Activated CD4-positive, alpha-beta T cell treated with anti-CD3 and anti-CD28 coated beads, Interleukin-2, amount 10 ng/mL, durations not matched to agents 24 days and 14 days (primary cell): ENCODE data around the gene ZDHHC17. TPM values are rescaled to one million over a fixed set of nuclear protein-coding genes. Genes with fewer than 3 reads are reported as not detected.
"Not testable (repeated sequence)": the region's sequence is repeated elsewhere in the genome, so short reads cannot be mapped to it uniquely, and the experiment has no call there.

Source experiments
- DNase-seq: peaks from one replicate; pipeline ENCODE4 v3.0.0; 2022
- H3K27ac Mint-ChIP-seq: one replicate; pipeline ENCODE4 v1.8.0; 2022; ENCODE audit warnings: mild to moderate bottlenecking, mixed read lengths
- H3K27me3 Mint-ChIP-seq: one replicate; pipeline ENCODE4 v1.8.0; 2022; ENCODE audit warnings: mixed read lengths
- H3K36me3 Mint-ChIP-seq: one replicate; pipeline ENCODE4 v1.8.0; 2022; ENCODE audit warnings: low read depth, mild to moderate bottlenecking, mixed read lengths
- H3K4me1 Mint-ChIP-seq: one replicate; pipeline ENCODE4 v1.8.0; 2021; ENCODE audit warnings: mixed read lengths
- H3K4me3 Mint-ChIP-seq: one replicate; pipeline ENCODE4 v1.8.0; 2022; ENCODE audit warnings: mild to moderate bottlenecking, moderate library complexity, mixed read lengths
- H3K9me3 Mint-ChIP-seq: one replicate; pipeline ENCODE4 v1.8.0; 2021; ENCODE audit warnings: mixed read lengths
- intact Hi-C: fragments of 100-400 bp; cut with micrococcal nuclease; formaldehyde crosslinking; loops from one replicate; pipeline ENCODE4 v1.15.1; 2023
- total RNA-seq: library from RNA; stranded (reverse); gene quantifications from 2 replicates; pipeline ENCODE4 v1.2.3, GENCODE V29; 2022

The ZDHHC17 gene
- total RNA-seq, result 24.6 and 31.2 TPM in 2 replicates

- H3K36me3 Mint-ChIP-seq, result peaks cover 3% of the 10 kb centered on the region
- H3K4me1 Mint-ChIP-seq, result peaks cover 16% of the 10 kb centered on the region
- H3K27me3 Mint-ChIP-seq, result peaks cover 11% of the 10 kb centered on the region
- H3K27ac Mint-ChIP-seq, result peak within 1 kb of the TSS; percentile 95
- DNase-seq, result peak; percentile 98
- peak within 1 kb of the TSS; percentile 93 for H3K4me3 Mint-ChIP-seq
- no peaks in the 10 kb centered on the region for H3K9me3 Mint-ChIP-seq
- intact Hi-C loops, result loop anchor here (1.0 to 5.0 kb wide), 5 partner anchors 27 to 681 kb away; partner anchors contain the start of genes CSRP2, E2F7 and OSBPL8
Observed at GRCh38 chr12:76763746-76764675, at the start of gene ZDHHC17. ZDHHC17 (plus strand) TSS chr12:76764115; CDS start chr12:76764237, 122 bp downstream.

- intact Hi-C loops, result no loop called here
- no peaks in the 10 kb centered on the region for H3K4me1 Mint-ChIP-seq
- no peak overlapping the region for H3K27ac Mint-ChIP-seq
Observed at GRCh38 chr12:76714415-76714814, 49.5 kb upstream of the ZDHHC17 start.

GRCh38 chr12:76714861-76715260 lies 49.1 kb upstream of the ZDHHC17 start:
- Mint-ChIP-seq H3K36me3 (no peaks in the 10 kb centered on the region), H3K27ac (no peak overlapping the region), H3K4me1 (no peaks in the 10 kb centered on the region), H3K27me3 (no peaks in the 10 kb centered on the region), H3K4me3 (no peak overlapping the region), H3K9me3 (no peaks in the 10 kb centered on the region)
- DNase-seq, result no peak
- intact Hi-C loops, result no loop called here

More at GRCh38 chr12:76714415-76714814, 49.5 kb upstream of the ZDHHC17 start:
- Mint-ChIP-seq H3K27me3 (no peaks in the 10 kb centered on the region), H3K36me3 (no peaks in the 10 kb centered on the region), H3K4me3 (no peak overlapping the region), H3K9me3 (no peaks in the 10 kb centered on the region)
- DNase-seq, result no peak

- H3K4me1 Mint-ChIP-seq, result no peaks in the 10 kb centered on the region
- H3K9me3 Mint-ChIP-seq, result no peaks in the 10 kb centered on the region
- no peak for DNase-seq
- H3K4me3 Mint-ChIP-seq, result no peak overlapping the region
- H3K27ac Mint-ChIP-seq, result no peak overlapping the region
- no peaks in the 10 kb centered on the region for H3K36me3 Mint-ChIP-seq
- H3K27me3 Mint-ChIP-seq, result peaks cover 3% of the 10 kb centered on the region
- intact Hi-C loops, result no loop called here
Observed at GRCh38 chr12:76715332-76715731, 48.6 kb upstream of the ZDHHC17 start.

GRCh38 chr12:76717314-76717713 lies 46.6 kb upstream of the ZDHHC17 start:
- Mint-ChIP-seq H3K9me3 (no peaks in the 10 kb centered on the region), H3K27me3 (peaks cover 5% of the 10 kb centered on the region), H3K4me1 (no peaks in the 10 kb centered on the region), H3K36me3 (no peaks in the 10 kb centered on the region), H3K27ac (no peak overlapping the region), H3K4me3 (no peak overlapping the region)
- DNase-seq, result no peak
- intact Hi-C loops, result no loop called here

- H3K9me3 Mint-ChIP-seq, result no peaks in the 10 kb centered on the region
- intact Hi-C loops, result no loop called here
- H3K4me3 Mint-ChIP-seq, result no peak overlapping the region
- no peak overlapping the region for H3K27ac Mint-ChIP-seq
- no peak for DNase-seq
- H3K27me3 Mint-ChIP-seq, result peaks cover 7% of the 10 kb centered on the region
- H3K36me3 Mint-ChIP-seq, result no peaks in the 10 kb centered on the region
- H3K4me1 Mint-ChIP-seq, result no peaks in the 10 kb centered on the region
Observed at GRCh38 chr12:76719171-76720041, 44.5 kb upstream of the ZDHHC17 start.

GRCh38 chr12:76720068-76720467 lies 43.8 kb upstream of the ZDHHC17 start:
- Mint-ChIP-seq H3K27ac (no peak overlapping the region), H3K27me3 (peaks cover 7% of the 10 kb centered on the region), H3K4me1 (no peaks in the 10 kb centered on the region), H3K9me3 (no peaks in the 10 kb centered on the region), H3K36me3 (no peaks in the 10 kb centered on the region), H3K4me3 (no peak overlapping the region)
- no peak for DNase-seq
- intact Hi-C loops, result no loop called here

GRCh38 chr12:76726626-76727025 lies 37.3 kb upstream of the ZDHHC17 start:
- intact Hi-C loops, result no loop called here
- Mint-ChIP-seq H3K9me3 (no peaks in the 10 kb centered on the region), H3K27ac (no peak overlapping the region), H3K27me3 (peaks cover 2% of the 10 kb centered on the region), H3K36me3 (no peaks in the 10 kb centered on the region), H3K4me3 (no peak overlapping the region), H3K4me1 (no peaks in the 10 kb centered on the region)
- DNase-seq, result no peak

- H3K27me3 Mint-ChIP-seq, H3K27ac Mint-ChIP-seq, H3K4me3 Mint-ChIP-seq, H3K4me1 Mint-ChIP-seq, DNase-seq, intact Hi-C loops, H3K36me3 Mint-ChIP-seq: not testable (repeated sequence)
- H3K9me3 Mint-ChIP-seq, result peaks cover 11% of the 10 kb centered on the region
Observed at GRCh38 chr12:76732188-76732587, 31.7 kb upstream of the ZDHHC17 start.

- H3K4me1 Mint-ChIP-seq, H3K27ac Mint-ChIP-seq, H3K27me3 Mint-ChIP-seq, H3K36me3 Mint-ChIP-seq, intact Hi-C loops, H3K4me3 Mint-ChIP-seq, DNase-seq: not testable (repeated sequence)
- H3K9me3 Mint-ChIP-seq, result peaks cover 25% of the 10 kb centered on the region
Observed at GRCh38 chr12:76737689-76738088, 26.2 kb upstream of the ZDHHC17 start.

GRCh38 chr12:76738824-76739579 lies 24.9 kb upstream of the ZDHHC17 start:
- DNase-seq, result no peak
- Mint-ChIP-seq H3K27me3 (peaks cover 1% of the 10 kb centered on the region), H3K9me3 (peaks cover 25% of the 10 kb centered on the region), H3K27ac (no peak overlapping the region), H3K36me3 (no peaks in the 10 kb centered on the region), H3K4me3 (no peak overlapping the region), H3K4me1 (no peaks in the 10 kb centered on the region)
- intact Hi-C loops, result no loop called here

- H3K27me3 Mint-ChIP-seq, result no peaks in the 10 kb centered on the region
- H3K36me3 Mint-ChIP-seq, result no peaks in the 10 kb centered on the region
- H3K4me1 Mint-ChIP-seq, result no peaks in the 10 kb centered on the region
- intact Hi-C loops, result no loop called here
- DNase-seq, result no peak
- no peak overlapping the region for H3K27ac Mint-ChIP-seq
- H3K4me3 Mint-ChIP-seq, result no peak overlapping the region
- H3K9me3 Mint-ChIP-seq, result peaks cover 18% of the 10 kb centered on the region
Observed at GRCh38 chr12:76739896-76740295, 24.0 kb upstream of the ZDHHC17 start.

- intact Hi-C loops, result no loop called here
Observed at GRCh38 chr12:76740501-76740900, 23.4 kb upstream of the ZDHHC17 start.

More at GRCh38 chr12:76740501-76740900, 23.4 kb upstream of the ZDHHC17 start:
- DNase-seq, result no peak
- H3K27ac Mint-ChIP-seq, result no peak overlapping the region
- no peak overlapping the region for H3K4me3 Mint-ChIP-seq
- H3K36me3 Mint-ChIP-seq, result no peaks in the 10 kb centered on the region
- H3K27me3 Mint-ChIP-seq, result no peaks in the 10 kb centered on the region
- no peaks in the 10 kb centered on the region for H3K4me1 Mint-ChIP-seq
- peaks cover 18% of the 10 kb centered on the region for H3K9me3 Mint-ChIP-seq
